Mucosa of descending colon (tissue), 3 donors: ENCODE data around the gene MBL2. TPM values are rescaled to one million over a fixed set of nuclear protein-coding genes. Genes with fewer than 3 reads are reported as not detected.

ENCODE experiments used
- ATAC-seq: fragments of 200-7000 bp; cut with Tn5 transposase; one replicate; pipeline ENCODE4 v1.9.1; 2020; ENCODE audit warnings: mild to moderate bottlenecking, moderate library complexity
- DNase-seq, 3 donors: peaks; one replicate each; pipeline ENCODE4 v3.0.0-alpha.2; 2020
- H3K36me3 ChIP-seq: fragments of 200-600 bp; one replicate; pipeline ENCODE4 v1.8.0; 2021; ENCODE audit warnings: low read depth, mild to moderate bottlenecking
- H3K4me1 ChIP-seq: fragments of 200-600 bp; one replicate; pipeline ENCODE4 v1.8.0; 2021; ENCODE audit warnings: low read depth, mild to moderate bottlenecking
- H3K4me3 ChIP-seq: fragments of 200-600 bp; one replicate; pipeline ENCODE4 v1.8.0; 2021; ENCODE audit warnings: mild to moderate bottlenecking
- H3K9me3 ChIP-seq: fragments of 200-600 bp; one replicate; pipeline ENCODE4 v1.8.0; 2021; ENCODE audit warnings: mild to moderate bottlenecking
- CTCF ChIP-seq: fragments of 200-600 bp; IDR thresholded peaks from one replicate; pipeline ENCODE4 v1.8.0; 2022; ENCODE audit warnings: antibody characterized with exemption, mild to moderate bottlenecking
- intact Hi-C, 2 donors: fragments of 100-400 bp; cut with DNase I in 1 of 2; cut with micrococcal nuclease in 1 of 2; formaldehyde crosslinking; loops; one replicate each; pipeline versions ENCODE4 v1.11.0 to v1.11.1; 2022; cut with DNase I, micrococcal nuclease
- total RNA-seq, 3 donors: library from RNA; stranded (reverse); fragmentation: NEBNext Ultra II Directional in 2 of 3; extraction: Animal tissue kit (Norgen Biotek cat#: 25700) in 2 of 3; gene quantifications; one replicate each; pipeline versions ENCODE4 v1.2.1 to v1.2.4, GENCODE V29; 2021 to 2023
- donor health status: DM: no; HTN: no; CAD: no; lungs with moderate emphysema.
- donor health status: DM: no; HTN: no; CAD: no.
- donor health status: DM: no; HTN: yes; CAD: no.

MBL2 gene
- total RNA-seq, 3 donors from 2014 or later: not detected

- DNase-seq (no peak), ATAC-seq (no peak)
- no peak for TF ChIP-seq CTCF
- Histone ChIP-seq H3K9me3 (no peaks in the 10 kb centered on the region), H3K4me1 (no peaks in the 10 kb centered on the region), H3K36me3 (no peaks in the 10 kb centered on the region), H3K4me3 (no peak overlapping the region)
- intact Hi-C loops: no loop called here
Measured at GRCh38 chr10:52747694-52748093, 24.9 kb downstream of the MBL2 start.

GRCh38 chr10:52746169-52746568, 26.4 kb downstream of the MBL2 start:
- H3K4me3 ChIP-seq: no peak overlapping the region
- no peaks in the 10 kb centered on the region for H3K9me3 ChIP-seq
- intact Hi-C loops: no loop called here
- H3K4me1 ChIP-seq: no peaks in the 10 kb centered on the region
- DNase-seq (no peak), ATAC-seq (peak; percentile 36)
- no peaks in the 10 kb centered on the region for H3K36me3 ChIP-seq
- no peak for TF ChIP-seq CTCF

- Histone ChIP-seq H3K4me1 (no peaks in the 10 kb centered on the region), H3K4me3 (no peak overlapping the region), H3K9me3 (no peaks in the 10 kb centered on the region), H3K36me3 (no peaks in the 10 kb centered on the region)
- DNase-seq (no peak), ATAC-seq (no peak)
- no peak for TF ChIP-seq CTCF
- intact Hi-C loops: no loop called here
Measured at GRCh38 chr10:52744057-52744805, 28.4 kb downstream of the MBL2 start.

- intact Hi-C loops: no loop called here
Measured at GRCh38 chr10:52742731-52743130, 29.9 kb downstream of the MBL2 start.

GRCh38 chr10:52741851-52742250, 30.7 kb downstream of the MBL2 start:
- ATAC-seq (no peak), DNase-seq (no peak)
- no peaks in the 10 kb centered on the region for H3K36me3 ChIP-seq
- H3K4me1 ChIP-seq: no peaks in the 10 kb centered on the region
- H3K9me3 ChIP-seq: no peaks in the 10 kb centered on the region
- no peak for TF ChIP-seq CTCF
- intact Hi-C loops: no loop called here
- no peak overlapping the region for H3K4me3 ChIP-seq

More at GRCh38 chr10:52742731-52743130, 29.9 kb downstream of the MBL2 start:
- no peaks in the 10 kb centered on the region for H3K9me3 ChIP-seq
- ATAC-seq (no peak), DNase-seq (no peak)
- TF ChIP-seq CTCF: no peak
- no peak overlapping the region for H3K4me3 ChIP-seq
- H3K36me3 ChIP-seq: no peaks in the 10 kb centered on the region
- H3K4me1 ChIP-seq: no peaks in the 10 kb centered on the region
